T-helper 1 cell treated with Interleukin-12 subunit alpha and Interleukin-12 subunit beta and Interleukin-4 antibody, amounts not matched to agents 30 μg/mL and 1 μg/mL, for 36 hours (primary cell): ENCODE data around the gene DCTPP1.

Experiments used
- H3K27ac Mint-ChIP-seq: one replicate; pipeline ENCODE4 v1.8.0; 2021; ENCODE audit warnings: mild to moderate bottlenecking, mixed read lengths
- H3K27me3 Mint-ChIP-seq: one replicate; pipeline ENCODE4 v1.8.0; 2021; ENCODE audit warnings: low read depth, mixed read lengths
- H3K36me3 Mint-ChIP-seq: one replicate; pipeline ENCODE4 v1.8.0; 2021; ENCODE audit warnings: low read depth, mixed read lengths
- H3K4me1 Mint-ChIP-seq: one replicate; pipeline ENCODE4 v1.8.0; 2021; ENCODE audit warnings: low read depth, mixed read lengths
- H3K4me3 Mint-ChIP-seq: one replicate; pipeline ENCODE4 v1.8.0; 2021; ENCODE audit warnings: mild to moderate bottlenecking, moderate library complexity, mixed read lengths
- H3K9me3 Mint-ChIP-seq: one replicate; pipeline ENCODE4 v1.8.0; 2021; ENCODE audit warnings: mixed read lengths

Gene DCTPP1

GRCh38 chr16:30439720-30440348, 10.0 kb upstream of the DCTPP1 start:
- H3K27me3 Mint-ChIP-seq = no peaks in the 10 kb centered on the region
- H3K4me1 Mint-ChIP-seq = peaks cover 25% of the 10 kb centered on the region
- H3K27ac Mint-ChIP-seq = no peak overlapping the region
- no peak overlapping the region for H3K4me3 Mint-ChIP-seq
- no peaks in the 10 kb centered on the region for H3K9me3 Mint-ChIP-seq
- peaks cover 19% of the 10 kb centered on the region for H3K36me3 Mint-ChIP-seq

- H3K36me3 Mint-ChIP-seq = peaks cover 9% of the 10 kb centered on the region
- no peaks in the 10 kb centered on the region for H3K27me3 Mint-ChIP-seq
- no peak overlapping the region for H3K4me3 Mint-ChIP-seq
- H3K27ac Mint-ChIP-seq = no peak overlapping the region
- peaks cover 22% of the 10 kb centered on the region for H3K4me1 Mint-ChIP-seq
- H3K9me3 Mint-ChIP-seq = no peaks in the 10 kb centered on the region
These were observed 9.0 kb upstream of the DCTPP1 start for GRCh38 chr16:30438835-30439234.

GRCh38 chr16:30437511-30438046, 7.7 kb upstream of the DCTPP1 start:
- Mint-ChIP-seq H3K4me3 (no peak overlapping the region), H3K4me1 (peaks cover 17% of the 10 kb centered on the region), H3K9me3 (no peaks in the 10 kb centered on the region), H3K27me3 (no peaks in the 10 kb centered on the region), H3K27ac (no peak overlapping the region), H3K36me3 (no peaks in the 10 kb centered on the region)

- Mint-ChIP-seq H3K27me3 (no peaks in the 10 kb centered on the region), H3K4me1 (peaks cover 17% of the 10 kb centered on the region), H3K9me3 (no peaks in the 10 kb centered on the region), H3K27ac (peak overlapping the region; percentile 8), H3K4me3 (peak overlapping the region; percentile 11), H3K36me3 (no peaks in the 10 kb centered on the region)
These were observed 5.0 kb upstream of the DCTPP1 start for GRCh38 chr16:30434852-30435251.

- peaks cover 14% of the 10 kb centered on the region for H3K36me3 Mint-ChIP-seq
- peaks cover 31% of the 10 kb centered on the region for H3K4me1 Mint-ChIP-seq
- no peak overlapping the region for H3K27ac Mint-ChIP-seq
- H3K27me3 Mint-ChIP-seq = no peaks in the 10 kb centered on the region
- no peaks in the 10 kb centered on the region for H3K9me3 Mint-ChIP-seq
- H3K4me3 Mint-ChIP-seq = no peak overlapping the region
These were observed 669 bp upstream of the DCTPP1 start for GRCh38 chr16:30430428-30430970.

GRCh38 chr16:30429418-30429677, 482 bp downstream of the DCTPP1 start:
- peaks cover 26% of the 10 kb centered on the region for H3K4me1 Mint-ChIP-seq
- no peaks in the 10 kb centered on the region for H3K27me3 Mint-ChIP-seq
- H3K4me3 Mint-ChIP-seq = no peak overlapping the region
- H3K27ac Mint-ChIP-seq = no peak overlapping the region
- peaks cover 14% of the 10 kb centered on the region for H3K36me3 Mint-ChIP-seq
- H3K9me3 Mint-ChIP-seq = no peaks in the 10 kb centered on the region

- Mint-ChIP-seq H3K9me3 (no peaks in the 10 kb centered on the region), H3K27me3 (no peaks in the 10 kb centered on the region), H3K27ac (no peak overlapping the region), H3K4me3 (no peak overlapping the region), H3K36me3 (peaks cover 18% of the 10 kb centered on the region), H3K4me1 (peaks cover 18% of the 10 kb centered on the region)
These were observed 1.8 kb downstream of the DCTPP1 start for GRCh38 chr16:30428055-30428454.

- Mint-ChIP-seq H3K27me3 (no peaks in the 10 kb centered on the region), H3K27ac (no peak overlapping the region), H3K4me3 (no peak overlapping the region), H3K4me1 (peaks cover 25% of the 10 kb centered on the region), H3K36me3 (peaks cover 31% of the 10 kb centered on the region), H3K9me3 (no peaks in the 10 kb centered on the region)
These were observed 8.8 kb downstream of the DCTPP1 start for GRCh38 chr16:30421010-30421409.

- peak overlapping the region; percentile 5 for H3K4me3 Mint-ChIP-seq
- peak overlapping the region; percentile 59 for H3K27ac Mint-ChIP-seq
- peaks cover 27% of the 10 kb centered on the region for H3K36me3 Mint-ChIP-seq
- H3K27me3 Mint-ChIP-seq = no peaks in the 10 kb centered on the region
- peaks cover 28% of the 10 kb centered on the region for H3K4me1 Mint-ChIP-seq
- H3K9me3 Mint-ChIP-seq = no peaks in the 10 kb centered on the region
These were observed 11.3 kb downstream of the DCTPP1 start for GRCh38 chr16:30418350-30419181.

GRCh38 chr16:30417529-30418349, 12.1 kb downstream of the DCTPP1 start:
- no peaks in the 10 kb centered on the region for H3K27me3 Mint-ChIP-seq
- peak overlapping the region; percentile 53 for H3K4me3 Mint-ChIP-seq
- H3K4me1 Mint-ChIP-seq = peaks cover 30% of the 10 kb centered on the region
- H3K27ac Mint-ChIP-seq = no peak overlapping the region
- no peaks in the 10 kb centered on the region for H3K9me3 Mint-ChIP-seq
- peaks cover 29% of the 10 kb centered on the region for H3K36me3 Mint-ChIP-seq

GRCh38 chr16:30416624-30417528, 13.0 kb downstream of the DCTPP1 start:
- Mint-ChIP-seq H3K27me3 (no peaks in the 10 kb centered on the region), H3K9me3 (no peaks in the 10 kb centered on the region), H3K4me3 (peak overlapping the region; percentile 2), H3K36me3 (peaks cover 28% of the 10 kb centered on the region), H3K27ac (no peak overlapping the region), H3K4me1 (peaks cover 33% of the 10 kb centered on the region)

- Mint-ChIP-seq H3K4me1 (peaks cover 32% of the 10 kb centered on the region), H3K4me3 (no peak overlapping the region), H3K27ac (peak overlapping the region; percentile 24), H3K36me3 (peaks cover 24% of the 10 kb centered on the region), H3K27me3 (no peaks in the 10 kb centered on the region), H3K9me3 (no peaks in the 10 kb centered on the region)
These were observed 13.7 kb downstream of the DCTPP1 start for GRCh38 chr16:30416047-30416603.

- H3K27ac Mint-ChIP-seq = peak overlapping the region; percentile 9
- H3K9me3 Mint-ChIP-seq = no peaks in the 10 kb centered on the region
- H3K4me3 Mint-ChIP-seq = no peak overlapping the region
- H3K4me1 Mint-ChIP-seq = peaks cover 38% of the 10 kb centered on the region
- no peaks in the 10 kb centered on the region for H3K27me3 Mint-ChIP-seq
- peaks cover 14% of the 10 kb centered on the region for H3K36me3 Mint-ChIP-seq
These were observed 15.7 kb downstream of the DCTPP1 start for GRCh38 chr16:30414159-30414558.
